Endometrium (tissue), 2 donors: ENCODE results near the gene PIK3AP1.
"Not testable (repeated sequence)": the region's sequence is repeated elsewhere in the genome, so short reads cannot be mapped to it uniquely, and the experiment has no call there.

Experiments
- FAIRE-seq: peaks from 2 replicates; lab custom pipeline; 2012; peaks lifted over from hg19 to GRCh38; lab: Jason Lieb, UNC
- donor health status: control.
- donor health status: control.

The PIK3AP1 gene

DNA sequence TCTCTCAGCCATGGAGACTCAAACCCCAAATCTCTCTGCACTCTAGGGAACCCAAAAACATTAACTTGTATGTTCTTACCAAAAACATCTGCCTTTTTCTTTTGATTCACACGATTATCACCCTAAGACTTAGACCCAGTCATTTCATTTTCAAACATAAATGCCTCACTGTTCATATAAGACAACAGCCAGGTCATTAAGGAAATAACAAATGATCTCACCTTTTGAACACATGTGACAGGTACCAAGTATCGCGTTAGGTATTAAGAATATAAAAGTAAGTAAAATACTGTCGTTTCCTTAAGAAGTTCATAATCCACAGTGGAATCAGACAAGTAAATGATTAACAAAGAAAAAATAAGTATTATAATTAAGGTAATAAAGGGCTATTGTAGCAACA lies 142.3 kb downstream of the PIK3AP1 start:
- no peak for FAIRE-seq

DNA sequence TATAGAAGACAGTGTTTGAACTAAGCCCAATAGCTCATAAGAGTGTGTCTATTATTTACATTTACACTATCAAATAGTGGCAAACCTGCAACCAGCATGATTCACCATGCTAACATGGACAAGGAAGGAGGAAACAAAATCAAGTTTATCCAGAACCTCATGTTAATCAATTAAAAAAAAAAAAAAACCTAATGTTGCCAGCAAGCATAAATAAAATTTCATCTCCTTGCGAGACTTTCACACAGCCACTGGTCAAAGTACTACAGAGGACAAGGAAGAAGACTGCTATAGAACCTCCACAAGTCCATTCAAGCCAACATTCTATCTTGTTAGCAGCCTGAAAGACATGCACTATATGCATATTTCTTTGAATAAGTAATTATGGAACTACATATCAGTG lies 143.2 kb downstream of the PIK3AP1 start:
- FAIRE-seq = no peak

DNA sequence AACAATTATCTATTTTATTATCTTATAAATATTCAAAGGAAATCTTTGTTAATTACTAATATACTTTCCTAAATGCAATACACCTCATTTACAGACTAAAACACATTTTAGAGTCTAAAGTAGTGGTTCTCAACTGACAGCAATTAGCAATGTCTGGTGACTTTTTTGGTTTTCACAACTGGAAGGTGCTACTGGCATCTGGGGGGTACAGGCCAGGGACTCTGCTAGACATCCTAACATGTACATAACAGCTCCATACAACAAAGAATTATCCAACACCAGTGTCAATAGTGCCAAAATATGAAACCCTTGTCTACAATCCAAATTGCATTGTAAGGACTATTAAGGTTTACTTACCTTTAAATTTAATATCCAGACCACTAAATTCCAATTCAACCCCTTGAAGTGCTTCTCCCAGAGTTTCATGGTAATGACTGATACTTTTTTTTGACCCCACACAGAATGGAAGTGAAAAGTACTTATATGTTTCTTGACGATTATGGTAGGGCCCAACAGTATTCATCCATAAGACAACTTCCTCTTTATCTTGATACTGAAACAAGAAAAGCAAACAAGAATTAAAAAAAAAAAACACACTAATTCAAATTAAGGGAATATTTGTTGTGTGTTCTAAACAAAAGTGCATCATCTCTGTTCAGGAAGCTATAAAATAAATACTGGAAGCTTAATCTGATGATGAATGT lies 143.9 kb downstream of the PIK3AP1 start:
- FAIRE-seq = no peak

DNA sequence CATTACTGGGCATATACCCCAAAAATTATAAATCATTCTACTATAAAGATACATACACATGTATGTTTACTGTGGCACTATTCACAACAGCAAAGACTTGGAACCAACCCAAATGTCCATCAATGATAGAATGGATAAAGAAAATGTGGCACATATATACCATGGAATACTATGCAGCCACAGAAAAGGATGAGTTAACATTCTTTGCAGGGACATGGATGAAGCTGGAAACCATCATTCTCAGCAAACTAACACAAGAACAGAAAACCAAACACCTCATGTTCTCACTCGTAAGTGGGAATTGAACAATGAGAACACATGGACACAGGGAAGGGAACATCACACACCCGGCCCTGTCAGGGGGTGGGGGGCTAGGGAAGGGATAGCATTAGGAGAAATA lies 145.8 kb downstream of the PIK3AP1 start:
- not testable (repeated sequence) for FAIRE-seq

DNA sequence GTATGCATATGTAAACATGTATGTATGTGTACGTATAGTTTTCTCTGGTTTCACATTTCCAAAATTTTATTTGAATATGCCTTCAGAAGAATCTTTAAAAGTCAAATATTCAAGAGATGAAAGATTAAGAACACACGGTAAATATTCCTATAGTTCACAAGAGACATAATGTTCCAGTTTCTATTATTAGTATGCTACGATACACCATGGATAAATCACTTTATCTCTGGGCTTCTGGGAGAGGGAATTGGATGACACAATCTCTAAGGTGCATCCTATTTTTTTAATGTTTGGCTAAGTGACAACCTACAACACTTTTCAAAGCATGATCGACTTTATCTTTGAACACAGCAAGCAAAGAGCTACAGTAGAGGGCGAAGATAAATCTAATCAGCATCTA lies 147.3 kb downstream of the PIK3AP1 start:
- no peak for FAIRE-seq

DNA sequence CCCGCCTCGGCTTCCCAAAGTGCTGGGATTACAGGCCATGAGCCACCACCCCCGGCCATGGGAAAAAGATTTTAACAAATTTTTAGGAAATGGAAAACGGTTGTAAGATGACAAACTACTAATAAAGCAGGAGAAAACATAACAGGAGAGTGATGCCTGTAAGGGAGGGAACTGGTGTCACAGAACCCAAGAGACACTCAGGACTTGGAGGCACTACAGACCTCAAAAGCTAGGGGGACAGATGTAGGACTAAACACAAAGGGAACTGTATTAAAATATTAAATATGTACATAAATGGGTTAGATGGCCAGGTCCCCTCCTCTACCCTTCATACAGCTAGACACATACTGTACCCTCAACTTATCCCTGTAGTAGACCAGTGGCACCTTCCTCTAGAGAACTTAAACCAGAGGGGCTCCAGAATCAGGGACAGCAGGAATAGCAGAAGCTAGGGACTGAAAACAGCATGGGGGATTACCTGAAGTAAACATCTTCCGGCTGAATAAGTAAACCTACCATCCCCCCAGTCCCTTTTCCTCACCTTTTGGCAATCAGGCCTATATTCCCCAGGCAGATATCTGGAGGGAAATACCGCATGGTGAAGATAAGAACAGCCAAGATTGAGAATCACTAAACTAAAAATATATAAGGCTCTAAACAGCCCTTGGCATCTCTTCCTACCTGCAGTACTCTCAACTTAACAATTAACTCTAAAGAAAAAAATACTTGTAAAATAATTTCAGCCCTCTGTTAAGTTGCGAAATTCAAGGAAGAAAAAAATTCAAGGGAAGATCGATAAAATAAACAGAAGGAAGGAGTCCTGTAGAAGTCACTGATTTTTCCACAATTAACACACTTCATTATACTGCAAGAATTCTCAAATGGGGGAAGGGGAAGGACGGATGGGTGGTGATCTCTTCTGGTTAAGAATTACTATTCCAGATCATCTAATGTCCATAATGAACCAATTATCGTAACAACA lies 149.0 kb downstream of the PIK3AP1 start:
- FAIRE-seq = no peak

DNA sequence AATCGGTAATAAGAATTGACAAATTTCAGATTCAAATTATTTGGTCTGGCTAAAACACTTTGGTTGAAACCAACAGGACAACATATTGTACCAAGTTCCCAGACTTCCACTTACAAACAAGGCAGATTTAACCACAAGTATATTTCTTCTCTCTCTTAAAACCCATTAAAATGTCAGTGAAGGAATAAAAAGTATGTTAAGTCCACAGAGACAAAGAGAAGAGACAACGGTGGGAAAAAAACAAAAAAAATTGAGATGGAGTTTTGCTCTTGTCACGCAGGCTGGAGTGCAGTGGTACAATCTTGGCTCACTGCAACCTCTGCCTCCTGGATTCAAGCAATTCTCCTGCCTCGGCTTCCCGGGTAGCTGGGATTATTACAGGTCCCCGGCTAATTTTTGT lies 149.8 kb downstream of the PIK3AP1 start:
- FAIRE-seq = no peak

DNA sequence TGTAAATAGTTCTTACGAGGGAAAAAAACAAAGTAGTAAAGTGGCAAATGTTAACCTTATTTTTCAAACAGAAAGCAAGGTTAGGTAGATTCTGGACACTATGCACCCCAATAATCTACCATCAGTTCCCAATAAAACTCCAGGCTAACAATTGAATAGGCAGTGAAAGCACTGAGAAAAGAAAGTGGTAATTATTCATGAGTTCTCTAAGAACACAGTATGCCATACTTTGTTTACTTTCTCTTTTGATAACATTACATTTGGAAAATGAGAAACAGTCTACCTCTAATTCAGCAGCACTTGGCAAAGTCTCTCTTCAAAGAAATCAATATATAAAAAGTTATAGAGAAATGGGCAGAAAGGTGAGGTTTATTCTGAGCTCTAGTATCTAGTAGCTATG lies 151.9 kb downstream of the PIK3AP1 start:
- FAIRE-seq = no peak

DNA sequence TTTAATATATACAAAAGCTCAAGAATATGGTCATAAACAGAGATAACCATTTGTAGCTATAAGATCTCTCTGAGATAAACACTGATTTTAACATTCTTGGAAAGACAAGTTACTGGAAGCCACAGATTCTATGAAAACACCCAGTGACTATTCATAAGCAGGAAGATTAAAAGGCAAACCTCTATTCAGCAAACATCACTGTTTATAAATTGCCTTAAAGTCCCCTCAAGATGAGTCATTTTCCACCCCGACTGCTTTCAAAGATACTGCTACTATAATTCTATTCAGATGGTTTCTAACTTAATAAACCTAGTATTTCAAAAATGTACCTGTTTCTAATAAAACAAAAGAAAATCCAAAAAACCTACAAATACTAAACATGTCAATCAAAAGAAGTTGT lies 154.5 kb downstream of the PIK3AP1 start:
- peak; percentile 82 for FAIRE-seq

DNA sequence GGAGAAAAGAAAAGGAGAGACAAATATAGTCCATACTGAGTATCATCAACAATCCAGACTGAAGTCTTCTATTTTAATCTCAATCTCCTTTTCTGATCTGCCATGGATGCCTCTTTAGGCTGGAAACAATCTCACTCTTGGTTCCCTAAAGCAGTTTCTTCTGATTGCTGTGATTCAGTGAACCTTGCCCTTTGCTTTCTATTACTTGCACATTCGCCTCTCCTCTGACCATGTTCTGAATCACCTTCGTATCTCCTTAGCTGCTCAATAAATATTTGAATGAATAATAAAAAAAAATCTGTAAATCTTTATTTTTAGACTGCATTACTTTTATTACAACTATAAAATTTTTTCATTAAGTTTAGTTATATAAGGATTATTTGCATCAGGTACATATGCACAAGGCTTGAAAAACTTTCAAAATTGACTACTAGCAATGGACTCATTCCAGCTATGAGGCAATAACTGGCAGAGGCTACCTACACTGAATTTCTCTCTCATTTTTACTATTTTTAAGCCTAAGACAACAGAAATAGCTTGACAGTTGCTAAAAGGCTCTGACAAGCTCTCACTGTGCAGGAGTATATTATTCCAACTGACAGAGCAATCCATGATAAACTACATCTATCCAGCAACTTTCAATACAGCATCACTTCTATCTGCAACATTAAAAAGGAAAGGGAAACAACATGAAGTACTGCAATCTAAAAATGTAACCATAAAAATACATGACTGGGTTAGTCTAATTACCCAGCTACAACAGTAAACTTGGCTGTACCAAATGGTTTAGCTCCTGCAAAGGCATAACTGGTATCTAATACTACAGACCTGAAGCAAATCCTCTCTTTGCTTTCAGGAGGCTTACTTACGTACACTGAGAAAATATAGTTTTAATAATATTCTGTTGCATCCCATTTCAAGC lies 159.1 kb downstream of the PIK3AP1 start:
- no peak for FAIRE-seq

DNA sequence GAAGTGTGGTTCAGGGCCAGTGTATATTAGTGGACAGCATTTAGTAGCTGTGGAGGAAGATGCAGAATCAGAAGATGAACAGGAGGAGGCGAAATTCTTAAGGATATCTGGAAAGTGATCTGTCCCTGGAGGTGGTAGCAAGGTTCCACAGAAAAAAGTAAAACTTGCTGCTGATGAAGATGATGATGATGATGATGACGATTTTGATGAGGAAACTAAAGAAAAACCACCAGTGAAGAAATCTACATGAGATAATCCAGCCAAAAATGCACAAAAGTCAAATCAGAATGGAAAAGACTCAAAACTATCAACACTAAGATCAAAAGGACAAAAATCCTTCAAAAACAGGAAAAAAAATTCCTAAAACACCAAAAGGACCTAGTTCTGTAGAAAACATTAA lies 159.8 kb downstream of the PIK3AP1 start:
- FAIRE-seq = no peak

DNA sequence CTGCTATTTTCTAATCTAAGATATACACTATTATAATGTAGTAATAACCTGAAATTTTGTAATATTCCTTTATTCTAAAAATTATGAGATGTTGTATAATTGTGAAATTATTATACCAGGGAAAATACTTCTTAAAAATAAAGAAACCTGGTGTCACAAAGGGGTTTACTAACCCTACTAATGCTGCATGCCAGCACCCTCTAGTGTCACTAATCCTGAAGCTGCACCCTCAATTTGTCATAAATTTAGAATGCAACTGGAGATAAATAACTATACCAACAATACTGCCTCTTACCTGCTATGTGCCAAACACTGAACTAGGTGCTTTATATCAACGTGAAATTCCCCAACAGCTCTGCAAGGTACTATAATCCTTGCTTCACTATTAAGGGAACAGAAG lies 164.3 kb downstream of the PIK3AP1 start:
- peak; percentile 26 for FAIRE-seq

DNA sequence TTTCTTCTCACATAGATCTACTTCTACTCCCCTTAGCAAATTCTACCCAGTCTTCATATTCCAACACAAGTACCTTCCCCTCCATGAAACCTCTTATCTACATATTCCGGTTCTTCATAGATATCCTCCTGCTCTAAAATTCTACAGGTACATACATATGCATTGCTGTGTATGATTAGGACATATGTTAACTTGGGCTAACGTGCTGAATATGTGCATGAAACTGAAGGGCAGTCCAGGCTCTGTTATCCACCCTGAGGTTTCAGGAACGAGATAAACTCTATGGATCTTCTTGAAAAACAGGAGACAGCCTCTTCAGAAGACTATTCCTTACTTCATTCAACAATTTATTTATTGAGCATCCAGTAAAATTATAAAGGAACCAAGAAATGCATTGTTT lies 165.0 kb downstream of the PIK3AP1 start:
- FAIRE-seq = no peak

DNA sequence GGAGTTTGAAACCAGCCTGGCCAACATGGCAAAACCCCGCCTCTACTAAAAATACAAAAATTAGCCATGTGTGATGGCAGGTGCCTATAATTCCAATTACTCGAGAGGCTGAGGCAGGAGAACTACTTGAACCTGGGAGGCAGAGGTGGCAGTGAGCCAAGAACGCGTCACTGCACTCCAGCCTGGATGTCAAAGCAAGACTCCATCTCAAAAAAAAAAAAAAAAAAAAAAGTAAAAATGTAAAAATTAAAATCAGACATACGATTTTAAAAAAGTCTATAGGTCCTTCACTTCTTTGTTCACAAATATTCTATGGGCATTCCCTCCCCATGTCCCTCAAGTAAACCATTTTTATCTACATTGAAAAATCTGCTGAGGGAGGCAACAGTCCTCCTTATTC lies 171.7 kb downstream of the PIK3AP1 start:
- FAIRE-seq = no peak

DNA sequence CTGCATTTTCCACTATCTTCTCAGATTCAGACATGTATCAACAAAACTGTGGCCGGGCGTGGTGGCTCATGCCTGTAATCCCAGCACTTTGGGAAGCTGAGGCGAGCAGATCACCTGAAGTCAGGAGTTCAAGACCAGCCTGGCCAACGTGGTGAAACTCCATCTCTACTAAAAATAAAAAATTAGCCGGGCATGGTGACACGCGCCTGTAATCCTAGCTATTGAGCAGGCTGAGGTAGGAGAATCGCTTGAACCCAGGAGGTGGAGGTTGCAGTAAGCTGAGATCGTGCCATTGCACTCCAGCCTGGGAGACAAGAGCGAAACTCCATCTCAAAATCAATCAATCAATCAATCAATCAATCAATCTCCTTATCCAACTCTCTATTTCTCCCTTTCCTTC lies 174.8 kb downstream of the PIK3AP1 start:
- FAIRE-seq = not testable (repeated sequence)
